ENCODE measurements around the gene LUC7L.
"Not testable (repeated sequence)": the region's sequence is repeated elsewhere in the genome, so short reads cannot be mapped to it uniquely, and the experiment has no call there.

LUC7L gene

DNA sequence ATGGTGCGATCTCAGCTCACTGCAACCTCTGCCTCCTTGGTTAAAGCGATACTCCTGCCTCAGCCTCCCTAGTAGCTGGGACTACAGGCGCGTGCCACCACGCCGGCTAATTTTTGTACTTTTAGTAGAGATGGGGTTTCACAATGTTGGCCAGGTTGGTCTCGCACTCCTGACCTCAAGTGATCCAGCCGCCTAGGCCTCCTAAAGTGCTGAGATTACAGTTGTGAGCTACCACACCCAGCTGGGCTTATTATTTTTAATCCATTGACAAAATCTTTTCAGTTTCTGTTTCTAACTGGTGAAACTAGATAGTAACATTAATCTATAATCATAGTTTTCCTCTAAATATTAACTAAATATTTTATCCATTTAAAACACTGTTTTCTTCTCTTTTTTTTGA, 11.3 kb upstream of the LUC7L start:
- Histone ChIP-seq H3K36me3 (ENCODE audit: control insufficient read depth, insufficient read depth, low read length) (no peaks in the 10 kb centered on the region), H3K9ac (ENCODE audit: low read depth, low read length) (no peak overlapping the region), H3K4me3 (ENCODE audit: low read depth, low read length) (no peak overlapping the region), H3K9me3 (ENCODE audit: control insufficient read depth, insufficient read depth, low read length) (no peaks in the 10 kb centered on the region), H3K4me1 (ENCODE audit: control insufficient read depth, insufficient read depth, low read length) (no peaks in the 10 kb centered on the region), H3K27me3 (ENCODE audit: control insufficient read depth, insufficient read depth, low read length) (no peaks in the 10 kb centered on the region)

DNA sequence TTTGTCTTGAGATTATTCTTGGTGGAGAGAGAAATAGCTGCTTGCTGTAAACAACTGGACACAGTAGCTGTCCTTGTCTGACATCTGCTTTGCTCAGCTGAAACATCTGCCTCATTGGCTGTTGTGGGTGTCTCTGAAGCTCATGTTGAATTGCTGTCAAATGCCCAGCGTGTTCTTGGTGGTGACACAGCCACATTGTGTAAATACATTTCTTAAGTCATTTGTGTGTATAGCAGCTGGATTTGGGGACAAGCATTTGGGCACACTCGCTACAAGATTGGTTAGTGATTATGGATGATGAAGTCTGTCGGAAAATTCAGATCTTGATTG, 10.7 kb upstream of the LUC7L start:
- no peak overlapping the region for H3K9ac ChIP-seq (ENCODE audit: low read depth, low read length)
- H3K36me3 ChIP-seq (ENCODE audit: control insufficient read depth, insufficient read depth, low read length), result no peaks in the 10 kb centered on the region
- H3K9me3 ChIP-seq (ENCODE audit: control insufficient read depth, insufficient read depth, low read length), result no peaks in the 10 kb centered on the region
- no peaks in the 10 kb centered on the region for H3K4me1 ChIP-seq (ENCODE audit: control insufficient read depth, insufficient read depth, low read length)
- no peak overlapping the region for H3K4me3 ChIP-seq (ENCODE audit: low read depth, low read length)
- no peaks in the 10 kb centered on the region for H3K27me3 ChIP-seq (ENCODE audit: control insufficient read depth, insufficient read depth, low read length)

DNA sequence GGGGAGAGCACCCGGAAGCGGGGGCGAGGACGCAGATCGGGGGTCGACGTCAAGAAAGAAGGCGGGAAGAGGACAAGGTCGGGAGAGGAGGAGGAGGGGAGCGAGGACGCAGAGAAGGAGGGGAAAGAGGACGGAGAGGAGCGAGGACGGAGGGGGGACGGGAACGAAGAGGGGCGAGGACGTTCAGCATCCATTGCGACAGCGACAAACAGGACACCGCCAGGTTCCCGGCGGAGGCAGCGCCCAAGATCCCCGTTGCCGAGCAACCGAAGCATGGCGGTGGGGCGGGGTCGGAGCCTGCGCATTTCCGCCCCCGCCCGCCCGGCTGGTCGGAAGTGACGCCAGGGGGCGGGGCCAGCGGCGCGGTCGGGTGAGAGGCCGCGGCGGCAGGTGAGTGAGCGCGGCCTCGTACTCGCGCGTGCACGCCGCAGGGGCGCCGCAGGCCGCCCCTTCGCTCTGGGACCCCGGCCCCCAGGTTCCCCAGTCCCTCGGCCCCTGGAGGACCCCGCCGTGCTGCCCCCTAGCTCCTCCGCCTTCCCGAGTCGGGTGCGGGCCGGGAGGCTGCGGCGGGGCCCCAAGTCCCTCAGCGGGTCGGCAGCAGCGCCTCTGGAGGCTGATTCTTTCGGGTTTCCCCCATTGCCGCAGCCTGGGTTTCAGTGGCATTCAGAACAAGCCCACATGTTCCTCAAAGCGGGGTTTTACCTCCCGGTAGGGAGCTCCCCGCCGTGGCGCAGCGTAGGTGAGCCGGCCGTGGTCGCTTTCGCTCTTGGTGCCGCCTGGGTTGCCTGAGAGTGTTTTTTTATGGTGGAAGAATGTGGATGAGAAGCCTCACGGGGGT, 5.4 kb upstream of the LUC7L start, which contains the start of gene FAM234A:
TSS of gene FAM234A (plus strand) at position 354 of the 838 bp plus-strand sequence. CDS start 19,593 bp downstream, outside the sequence.
- Histone ChIP-seq H3K4me3 (ENCODE audit: low read depth, low read length) (peak within 1 kb of the TSS; percentile 98), H3K27me3 (ENCODE audit: control insufficient read depth, insufficient read depth, low read length) (no peaks in the 10 kb centered on the region), H3K36me3 (ENCODE audit: control insufficient read depth, insufficient read depth, low read length) (no peaks in the 10 kb centered on the region), H3K4me1 (ENCODE audit: control insufficient read depth, insufficient read depth, low read length) (no peaks in the 10 kb centered on the region), H3K9ac (ENCODE audit: low read depth, low read length) (peak within 1 kb of the TSS; percentile 88), H3K9me3 (ENCODE audit: control insufficient read depth, insufficient read depth, low read length) (no peaks in the 10 kb centered on the region)

GRCh38 chr16:230949-231348, 1.7 kb upstream of the LUC7L start:
- no peaks in the 10 kb centered on the region for H3K27me3 ChIP-seq (ENCODE audit: control insufficient read depth, insufficient read depth, low read length)
- H3K9me3 ChIP-seq (ENCODE audit: control insufficient read depth, insufficient read depth, low read length), result no peaks in the 10 kb centered on the region
- H3K9ac ChIP-seq (ENCODE audit: low read depth, low read length), result no peak overlapping the region
- no peak overlapping the region for H3K4me3 ChIP-seq (ENCODE audit: low read depth, low read length)
- H3K36me3 ChIP-seq (ENCODE audit: control insufficient read depth, insufficient read depth, low read length), result peaks cover 9% of the 10 kb centered on the region
- H3K4me1 ChIP-seq (ENCODE audit: control insufficient read depth, insufficient read depth, low read length), result peaks cover 2% of the 10 kb centered on the region

GRCh38 chr16:230351-230750, 1.1 kb upstream of the LUC7L start:
- not testable (repeated sequence) for H3K27me3 ChIP-seq (ENCODE audit: control insufficient read depth, insufficient read depth, low read length); H3K4me1 ChIP-seq (ENCODE audit: control insufficient read depth, insufficient read depth, low read length); H3K9me3 ChIP-seq (ENCODE audit: control insufficient read depth, insufficient read depth, low read length); H3K9ac ChIP-seq (ENCODE audit: low read depth, low read length); H3K4me3 ChIP-seq (ENCODE audit: low read depth, low read length); H3K36me3 ChIP-seq (ENCODE audit: control insufficient read depth, insufficient read depth, low read length)

DNA sequence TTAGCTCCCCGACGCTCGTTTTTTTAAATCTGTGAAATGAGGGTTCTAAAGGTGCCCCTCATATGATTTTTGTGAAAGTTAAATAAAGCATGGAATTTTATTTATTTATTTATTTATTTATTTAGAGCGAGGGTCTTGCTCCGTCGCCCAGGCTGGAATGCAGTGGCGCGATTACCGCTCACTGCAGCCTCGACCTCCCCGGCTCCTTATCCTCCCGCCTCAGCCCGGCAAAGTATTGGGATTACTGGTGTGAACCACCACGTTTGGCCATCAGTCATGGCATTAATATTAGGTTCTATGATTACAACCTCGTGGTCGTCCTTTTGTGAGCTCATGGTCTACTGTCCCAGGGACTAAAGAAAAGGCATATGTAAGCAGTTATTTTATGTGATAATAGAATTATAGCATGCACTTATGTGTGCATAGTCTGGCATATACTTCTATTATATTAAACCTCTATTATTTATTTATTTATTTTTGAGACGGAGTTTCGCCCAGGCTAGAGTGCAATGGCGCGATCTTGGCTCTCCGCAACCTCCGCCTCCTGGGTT, 557 bp upstream of the LUC7L start:
- Histone ChIP-seq H3K27me3 (ENCODE audit: control insufficient read depth, insufficient read depth, low read length) (no peaks in the 10 kb centered on the region), H3K4me3 (ENCODE audit: low read depth, low read length) (peak overlapping the region; percentile 97), H3K9me3 (ENCODE audit: control insufficient read depth, insufficient read depth, low read length) (no peaks in the 10 kb centered on the region), H3K9ac (ENCODE audit: low read depth, low read length) (no peak overlapping the region), H3K36me3 (ENCODE audit: control insufficient read depth, insufficient read depth, low read length) (peaks cover 12% of the 10 kb centered on the region), H3K4me1 (ENCODE audit: control insufficient read depth, insufficient read depth, low read length) (peaks cover 2% of the 10 kb centered on the region)

DNA sequence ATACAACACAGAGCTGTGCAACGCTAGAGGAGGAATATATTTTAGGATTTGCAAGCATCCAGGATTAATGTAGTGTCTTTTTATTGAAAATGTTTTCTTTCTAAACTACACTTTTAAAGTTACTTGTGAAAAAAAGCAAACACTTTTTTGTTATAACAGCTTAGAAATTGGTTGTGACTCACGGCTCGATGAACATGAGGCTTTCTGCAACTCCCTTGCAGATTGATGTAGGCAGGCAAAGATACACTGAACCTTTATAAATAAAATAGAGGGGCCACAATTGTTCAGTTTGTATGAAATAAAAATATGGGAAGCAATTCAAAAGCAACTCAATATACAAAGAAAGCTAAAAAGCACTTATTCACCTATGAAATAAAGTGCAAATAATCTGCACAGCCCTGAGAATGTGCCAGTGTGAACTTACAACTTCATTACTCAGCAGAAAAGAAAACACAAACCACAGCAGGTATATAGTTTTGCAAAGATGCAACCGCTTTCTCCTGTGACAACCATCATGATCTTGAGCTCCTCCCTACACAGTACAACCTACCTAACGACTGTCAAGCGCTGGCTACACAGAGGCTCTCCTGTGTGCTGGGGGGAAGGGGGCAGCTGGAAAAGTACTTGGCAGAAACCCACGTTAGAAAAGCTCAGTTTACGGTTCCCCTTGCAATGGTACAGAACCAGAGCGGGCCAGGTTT, 948 bp downstream of the LUC7L start:
- Histone ChIP-seq H3K9ac (ENCODE audit: low read depth, low read length) (peak overlapping the region; percentile 96), H3K4me3 (ENCODE audit: low read depth, low read length) (peak overlapping the region; percentile 97), H3K36me3 (ENCODE audit: control insufficient read depth, insufficient read depth, low read length) (peaks cover 18% of the 10 kb centered on the region), H3K27me3 (ENCODE audit: control insufficient read depth, insufficient read depth, low read length) (no peaks in the 10 kb centered on the region), H3K9me3 (ENCODE audit: control insufficient read depth, insufficient read depth, low read length) (no peaks in the 10 kb centered on the region), H3K4me1 (ENCODE audit: control insufficient read depth, insufficient read depth, low read length) (peaks cover 2% of the 10 kb centered on the region)

- Histone ChIP-seq H3K9me3 (ENCODE audit: control insufficient read depth, insufficient read depth, low read length) (no peaks in the 10 kb centered on the region), H3K27me3 (ENCODE audit: control insufficient read depth, insufficient read depth, low read length) (no peaks in the 10 kb centered on the region), H3K4me3 (ENCODE audit: low read depth, low read length) (no peak overlapping the region), H3K9ac (ENCODE audit: low read depth, low read length) (no peak overlapping the region), H3K4me1 (ENCODE audit: control insufficient read depth, insufficient read depth, low read length) (no peaks in the 10 kb centered on the region), H3K36me3 (ENCODE audit: control insufficient read depth, insufficient read depth, low read length) (peaks cover 41% of the 10 kb centered on the region)
Observed at GRCh38 chr16:220021-220420, 9.2 kb downstream of the LUC7L start.

- H3K9ac ChIP-seq (ENCODE audit: low read depth, low read length), result no peak overlapping the region
- H3K9me3 ChIP-seq (ENCODE audit: control insufficient read depth, insufficient read depth, low read length), result no peaks in the 10 kb centered on the region
- H3K27me3 ChIP-seq (ENCODE audit: control insufficient read depth, insufficient read depth, low read length), result no peaks in the 10 kb centered on the region
- peaks cover 36% of the 10 kb centered on the region for H3K36me3 ChIP-seq (ENCODE audit: control insufficient read depth, insufficient read depth, low read length)
- H3K4me1 ChIP-seq (ENCODE audit: control insufficient read depth, insufficient read depth, low read length), result no peaks in the 10 kb centered on the region
- H3K4me3 ChIP-seq (ENCODE audit: low read depth, low read length), result no peak overlapping the region
Observed at GRCh38 chr16:212999-213398, 16.2 kb downstream of the LUC7L start.

- not testable (repeated sequence) for H3K27me3 ChIP-seq (ENCODE audit: control insufficient read depth, insufficient read depth, low read length); H3K9ac ChIP-seq (ENCODE audit: low read depth, low read length); H3K4me1 ChIP-seq (ENCODE audit: control insufficient read depth, insufficient read depth, low read length); H3K9me3 ChIP-seq (ENCODE audit: control insufficient read depth, insufficient read depth, low read length); H3K4me3 ChIP-seq (ENCODE audit: low read depth, low read length)
- peaks cover 40% of the 10 kb centered on the region for H3K36me3 ChIP-seq (ENCODE audit: control insufficient read depth, insufficient read depth, low read length)
Observed at GRCh38 chr16:211631-212180, 17.5 kb downstream of the LUC7L start.

- not testable (repeated sequence) for H3K4me1 ChIP-seq (ENCODE audit: control insufficient read depth, insufficient read depth, low read length); H3K9me3 ChIP-seq (ENCODE audit: control insufficient read depth, insufficient read depth, low read length); H3K9ac ChIP-seq (ENCODE audit: low read depth, low read length); H3K27me3 ChIP-seq (ENCODE audit: control insufficient read depth, insufficient read depth, low read length); H3K4me3 ChIP-seq (ENCODE audit: low read depth, low read length)
- peaks cover 48% of the 10 kb centered on the region for H3K36me3 ChIP-seq (ENCODE audit: control insufficient read depth, insufficient read depth, low read length)
Observed at GRCh38 chr16:209359-209758, 19.9 kb downstream of the LUC7L start.

DNA sequence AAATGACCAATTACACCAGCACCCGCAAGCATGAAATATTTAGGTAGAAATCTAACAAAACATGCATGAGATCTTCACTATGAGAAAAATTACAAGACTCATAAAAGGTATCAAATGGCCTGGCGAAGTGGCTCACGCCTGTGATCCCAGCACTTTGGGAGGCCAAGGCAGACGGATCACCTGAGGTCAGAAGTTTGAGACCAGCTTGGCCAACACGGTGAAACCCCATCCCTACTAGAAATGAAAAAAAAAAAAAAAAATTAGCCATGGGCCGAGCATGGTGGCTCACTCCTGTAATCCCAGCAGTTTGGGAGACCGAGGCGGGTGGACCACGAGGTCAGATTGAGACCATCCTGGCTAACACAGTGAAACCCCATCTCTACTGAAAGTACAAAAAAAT, 25.2 kb downstream of the LUC7L start:
- not testable (repeated sequence) for H3K4me3 ChIP-seq (ENCODE audit: low read depth, low read length); H3K9me3 ChIP-seq (ENCODE audit: control insufficient read depth, insufficient read depth, low read length); H3K4me1 ChIP-seq (ENCODE audit: control insufficient read depth, insufficient read depth, low read length); H3K27me3 ChIP-seq (ENCODE audit: control insufficient read depth, insufficient read depth, low read length); H3K9ac ChIP-seq (ENCODE audit: low read depth, low read length)
- H3K36me3 ChIP-seq (ENCODE audit: control insufficient read depth, insufficient read depth, low read length), result peaks cover 43% of the 10 kb centered on the region

Data from iPS-15b (cell line).